A549 (cell line): ENCODE data around the gene VRK2. TPM values are rescaled to one million over a fixed set of nuclear protein-coding genes. Genes with fewer than 3 reads are reported as not detected.

Experiments
- ATAC-seq, 2 experiments: fragments of 200-7000 bp in 1 of 2; fragments of >200 bp in 1 of 2; cut with Nextera tagmentation in 1 of 2; cut with Tn5 transposase in 1 of 2; 3 replicates each; pipeline versions ENCODE4 v1.8.0 to v1.9.1; 2018 to 2020; ENCODE audit warnings: mild to moderate bottlenecking in 1 of 2, moderate library complexity in 1 of 2
- CTCF ChIA-PET: fragments of 300-600 bp; sonication (Branson Sonifier 250); formaldehyde crosslinking; extraction: SDS; loops from one replicate; lab custom pipeline; 2021; ENCODE audit warnings: antibody characterized with exemption, inconsistent platforms; lab: Yijun Ruan, JAX
- POLR2A ChIA-PET: fragments of 350-600 bp; formaldehyde crosslinking; extraction: SDS; loops from one replicate; lab custom pipeline; 2021; ENCODE audit warnings: antibody characterized with exemption, inconsistent platforms; lab: Yijun Ruan, JAX
- DNase-seq, 2 experiments: peaks; one replicate each; pipeline versions ENCODE4 v3.0.0 to v3.0.0-alpha.2; 2011 to 2016; ENCODE audit warnings: low read depth in 1 of 2, low spot score in 1 of 2
- FAIRE-seq: peaks from 2 replicates; lab custom pipeline; 2011; peaks lifted over from hg19 to GRCh38; lab: Jason Lieb, UNC
- H3K27ac ChIP-seq, 2 experiments: fragments of >200 bp; sonication (Bioruptor Twin); formaldehyde crosslinking; 3 replicates each; pipeline ENCODE4 v1.5.1; 2016 to 2017
- H3K4me1 ChIP-seq: fragments of >200 bp; sonication (Bioruptor Twin); formaldehyde crosslinking; 3 replicates; pipeline ENCODE4 v1.6.1; 2016
- H3K4me2 ChIP-seq: fragments of >200 bp; sonication (Bioruptor Twin); formaldehyde crosslinking; 3 replicates; pipeline ENCODE4 v1.6.1; 2016
- H3K4me3 ChIP-seq: fragments of >200 bp; sonication (Bioruptor Twin); formaldehyde crosslinking; 3 replicates; pipeline ENCODE4 v1.5.1; 2016
- H3K9me3 ChIP-seq: fragments of >200 bp; sonication (Bioruptor Twin); formaldehyde crosslinking; 3 replicates; pipeline ENCODE4 v1.6.1; 2016
- BHLHE40 ChIP-seq: IDR thresholded peaks from 2 replicates; pipeline ENCODE4 v1.6.1; 2012; ENCODE audit warnings: low read depth, low read length, inconsistent platforms
- EHMT2 ChIP-seq: fragments of 200-600 bp; sonication (generic); IDR thresholded peaks from 2 replicates; pipeline ENCODE4 v1.6.1; 2016; ENCODE audit warnings: antibody characterized with exemption, low read depth, mild to moderate bottlenecking, moderate library complexity
- ESRRA ChIP-seq: fragments of 150-350 bp; IDR thresholded peaks from 2 replicates; pipeline ENCODE4 v1.6.1; 2014; ENCODE audit warnings: mild to moderate bottlenecking, low read length, borderline replicate concordance
- FOSL2 ChIP-seq, 2 experiments: fragments of 450-650 bp in 1 of 2; fragments of >200 bp in 1 of 2; sonication (Bioruptor Twin) in 1 of 2; formaldehyde crosslinking; IDR thresholded peaks; 2 replicates each; pipeline versions ENCODE4 v1.5.0 to v1.6.1; 2016 to 2020; ENCODE audit warnings: mild to moderate bottlenecking in 1 of 2, moderate library complexity in 1 of 2
- HEYL ChIP-seq: fragments of 250-450 bp; sonication (Bioruptor Pico); IDR thresholded peaks from 2 replicates; pipeline ENCODE4 v1.8.0; 2021; ENCODE audit warnings: mild to moderate bottlenecking, moderate library complexity
- HOXB13 ChIP-seq: fragments of 250-450 bp; sonication (Bioruptor Pico); IDR thresholded peaks from 2 replicates; pipeline ENCODE4 v1.5.0; 2020; ENCODE audit warnings: low read depth, mild to moderate bottlenecking, moderate library complexity
- KDM5A ChIP-seq: fragments of 200-600 bp; sonication (generic); IDR thresholded peaks from 2 replicates; pipeline ENCODE4 v1.6.1; 2016; ENCODE audit warnings: antibody characterized with exemption, mild to moderate bottlenecking
- MAFK ChIP-seq: fragments of 450-650 bp; IDR thresholded peaks from 2 replicates; pipeline ENCODE4 v1.6.1; 2014; ENCODE audit not compliant: partially characterized antibody
- MAZ ChIP-seq: fragments of 150-350 bp; IDR thresholded peaks from 2 replicates; pipeline ENCODE4 v1.6.1; 2014; ENCODE audit warnings: antibody characterized with exemption, low read depth, low read length, borderline replicate concordance
- NR3C1 ChIP-seq: fragments of >200 bp; sonication (Bioruptor Twin); formaldehyde crosslinking; IDR thresholded peaks from 3 replicates; pipeline ENCODE4 v1.6.1; 2017
- PBX3 ChIP-seq: IDR thresholded peaks from 2 replicates; pipeline ENCODE4 v1.6.1; 2012
- POLR2A ChIP-seq: IDR thresholded peaks from 2 replicates; pipeline ENCODE4 v1.6.1; 2012; ENCODE audit warnings: mild to moderate bottlenecking, low read length
- RAD21 ChIP-seq, 2 experiments: fragments of >200 bp in 1 of 2; sonication (Bioruptor Twin) in 1 of 2; formaldehyde crosslinking in 1 of 2; IDR thresholded peaks in 1 of 2; conservative IDR thresholded peaks in 1 of 2; 2 replicates in 1 of 2; 3 replicates in 1 of 2; pipeline ENCODE4 v1.6.1; 2012 to 2018; ENCODE audit warnings: inconsistent platforms in 1 of 2
- SMC3 ChIP-seq: fragments of >200 bp; sonication (Bioruptor Twin); formaldehyde crosslinking; IDR thresholded peaks from 3 replicates; pipeline ENCODE4 v1.6.1; 2018; ENCODE audit warnings: inconsistent platforms
- TFCP2L1 ChIP-seq: fragments of 250-450 bp; sonication (Bioruptor Pico); IDR thresholded peaks from 2 replicates; pipeline ENCODE4 v1.5.0; 2021; ENCODE audit warnings: mild to moderate bottlenecking
- USF2 ChIP-seq: fragments of 450-650 bp; IDR thresholded peaks from 2 replicates; pipeline ENCODE4 v1.6.1; 2014; ENCODE audit warnings: antibody characterized with exemption
- ZFP36 ChIP-seq: fragments of 450-650 bp; IDR thresholded peaks from 2 replicates; pipeline ENCODE4 v1.6.1; 2014; ENCODE audit warnings: borderline replicate concordance; ENCODE audit not compliant: partially characterized antibody
- WGBS: methylation state at CpG from one replicate; pipeline ENCODE4 v1.1.6; 2017; ENCODE audit errors: missing lambda C conversion rate; 5-methylcytosine and 5-hydroxymethylcytosine counted together
- polyA plus RNA-seq, 4 experiments: library from polyadenylated mRNA; depleted of rRNA in 3 of 4; stranded (reverse); fragments of >200 nt; fragmentation: RNase III in 1 of 4; extraction: RNeasy Plus Mini Kit Qiagen cat#74134 plus additional on column Dnase treatment in 1 of 4; gene quantifications; 2 replicates in 3 of 4; 3 replicates in 1 of 4; pipeline ENCODE4 v1.2.3, GENCODE V29; 2011 to 2017

The VRK2 gene
- polyA plus RNA-seq, 2 of the 4 experiments (the other 2 are of a cell fraction): 19.4 to 80.9 TPM

- TF ChIP-seq USF2 (no peak), BHLHE40 (no peak)
Measured at GRCh38 chr2:58057707-58058530, 11.3 kb downstream of the VRK2 start (continued).

- FAIRE-seq (no peak), DNase-seq (no peak), ATAC-seq (peak in 1 of 2 experiments; percentile 59; a peak in 2 of 6 replicates)
- POLR2A ChIA-PET: interaction anchor here (0.7 to 1.5 kb wide), 2 partner anchors 17 to 676 kb away, joined by 3 to 7 read pairs; partner anchors contain the start of gene VRK2
- no peak overlapping the region for H3K4me3 ChIP-seq
- peaks cover 17% of the 10 kb centered on the region for H3K4me1 ChIP-seq
- 87% methylated on average over 2 of the region's 2 CpGs for WGBS
- no peak overlapping the region for H3K27ac ChIP-seq
- H3K9me3 ChIP-seq: no peaks in the 10 kb centered on the region
- TF ChIP-seq FOSL2 (IDR thresholded peaks at IDR 0.05) (no peak), FOSL2 (CRISPR knock-in tag; IDR thresholded peaks at IDR 0.05) (peak; percentile 33; the same call in 1 of the 2 replicates), TFCP2L1 (CRISPR knock-in tag) (no peak), ESRRA (no peak), POLR2A (no peak), EHMT2 (no peak), NR3C1 (no peak)
- 0 out of 3 replicates have a peak overlapping the region, but pooled peaks have one; percentile 3 for H3K4me2 ChIP-seq
- CTCF ChIA-PET: interaction anchor here (1.6 kb wide), 1 partner anchor 158 kb away, joined by 6 read pairs; no protein-coding TSS in a partner anchor
Measured at GRCh38 chr2:58063641-58064040, 17.0 kb downstream of the VRK2 start.

GRCh38 chr2:58064086-58064485 is 17.5 kb downstream of the VRK2 start:
- DNase-seq: no peak
- ATAC-seq: no peak
- H3K4me1 ChIP-seq: peaks cover 17% of the 10 kb centered on the region
- 94% methylated on average over 2 of the region's 2 CpGs for WGBS
- CTCF ChIA-PET: no interaction called here
- no peak for TF ChIP-seq SMC3
- TF ChIP-seq ZFP36: no peak
- TF ChIP-seq, all 56 proteins: peak for 0
- POLR2A ChIA-PET: no interaction called here
- Histone ChIP-seq H3K4me3 (no peak overlapping the region), H3K27ac (no peak overlapping the region), H3K9me3 (no peaks in the 10 kb centered on the region), H3K4me2 (0 out of 3 replicates have a peak overlapping the region, but pooled peaks have one; percentile 3)
- no peak for FAIRE-seq

- peaks cover 4% of the 10 kb centered on the region; the same call in 1 of the 3 replicates for H3K9me3 ChIP-seq
- H3K27ac ChIP-seq: no peak overlapping the region
- no peak for ATAC-seq
- WGBS: 86% methylated on average over 1 of the region's 1 CpG
- H3K4me2 ChIP-seq: no peak overlapping the region
- no peak for DNase-seq
- POLR2A ChIA-PET: interaction anchor here (0.9 kb wide), 1 partner anchor 19 kb away, joined by 4 read pairs; the partner anchor contains the start of gene VRK2
- no peak for FAIRE-seq
- CTCF ChIA-PET: interaction anchor here (0.9 to 1.2 kb wide), 2 partner anchors 10 to 13 kb away, joined by 3 read pairs; no protein-coding TSS in a partner anchor
- no peak overlapping the region for H3K4me3 ChIP-seq
- peaks cover 17% of the 10 kb centered on the region for H3K4me1 ChIP-seq
- TF ChIP-seq MAFK: peak; percentile 76
- no peak for TF ChIP-seq TFCP2L1 (CRISPR knock-in tag)
- no peak for TF ChIP-seq HEYL (CRISPR knock-in tag)
Measured at GRCh38 chr2:58065248-58065647, 18.6 kb downstream of the VRK2 start.

- ATAC-seq (no peak), FAIRE-seq (no peak), DNase-seq (no peak)
- H3K4me1 ChIP-seq: peaks cover 17% of the 10 kb centered on the region
- no peak overlapping the region for H3K4me3 ChIP-seq
- H3K9me3 ChIP-seq: peaks cover 8% of the 10 kb centered on the region; the same call in 2 of the 3 replicates
- TF ChIP-seq RAD21 (conservative IDR thresholded peaks at IDR 0.05 in 1 of 2, IDR thresholded peaks at IDR 0.05 in 1 of 2) (no peak), HEYL (CRISPR knock-in tag) (no peak), KDM5A (no peak), MAZ (no peak), HOXB13 (no peak), PBX3 (no peak)
- H3K27ac ChIP-seq: no peak overlapping the region
- no peak overlapping the region for H3K4me2 ChIP-seq
- ChIA-PET CTCF (interaction anchor here (1.3 kb wide), 1 partner anchor 308 kb away, joined by 3 read pairs; no protein-coding TSS in a partner anchor), POLR2A (no interaction called here)
- WGBS: 86% methylated on average over 2 of the region's 2 CpGs
Measured at GRCh38 chr2:58067001-58067400, 20.4 kb downstream of the VRK2 start.
